Breast epithelium (tissue), 3 donors: ENCODE measurements around the gene EXOSC6.
"Not testable (repeated sequence)": the region's sequence is repeated elsewhere in the genome, so short reads cannot be mapped to it uniquely, and the experiment has no call there.

ENCODE experiments used
- CTCF ChIP-seq, 3 donors: fragments of 450-650 bp; IDR thresholded peaks; one replicate each; pipeline ENCODE4 v1.5.1; 2016 to 2017; ENCODE audit warnings: antibody characterized with exemption in 3 of 3, mild to moderate bottlenecking in 3 of 3, moderate library complexity in 3 of 3
- POLR2A ChIP-seq: fragments of 450-650 bp; IDR thresholded peaks from one replicate; pipeline ENCODE4 v1.6.1; 2016; ENCODE audit warnings: antibody characterized with exemption, mild to moderate bottlenecking, moderate library complexity
- POLR2AphosphoS5 ChIP-seq, 3 donors: sonication (generic); formaldehyde crosslinking; IDR thresholded peaks; one replicate each; pipeline ENCODE4 v1.6.1; 2017; ENCODE audit warnings: antibody characterized with exemption in 3 of 3

GRCh38 chr16:70231831-70232230, 19.9 kb downstream of the EXOSC6 start:
- TF ChIP-seq CTCF (IDR thresholded peaks at IDR 0.05); POLR2A; POLR2AphosphoS5 (IDR thresholded peaks at IDR 0.05): not testable (repeated sequence)
